NOMO-1 treated with dmso at 0.1 percent for 144 hours (cell line): ENCODE data around the gene SLC4A1.
A peak's percentile ranks its signal among the peaks of the same experiment; 100 is the strongest.

Source experiments
- DNase-seq: peaks from one replicate; lab custom pipeline; 2025; ENCODE audit not compliant: unreplicated experiment; lab: John Stamatoyannopoulos, UW

Gene SLC4A1

GRCh38 chr17:44267818-44268490 lies at the start of gene SLC4A1:
SLC4A1 (minus strand) TSS chr17:44268135; CDS start chr17:44262866, 5,269 bp downstream.
- DNase-seq: no peak

GRCh38 chr17:44317545-44317944 lies 49.6 kb upstream of the SLC4A1 start:
- DNase-seq: no peak

- DNase-seq: no peak
These were observed 48.1 kb upstream of the SLC4A1 start for GRCh38 chr17:44315760-44316731.

GRCh38 chr17:44314869-44315661 lies 47.1 kb upstream of the SLC4A1 start:
- no peak for DNase-seq

GRCh38 chr17:44314524-44314868 lies 46.6 kb upstream of the SLC4A1 start:
- no peak for DNase-seq

GRCh38 chr17:44314031-44314430 lies 46.1 kb upstream of the SLC4A1 start:
- DNase-seq: no peak

- no peak for DNase-seq
These were observed 44.6 kb upstream of the SLC4A1 start for GRCh38 chr17:44312396-44313104.

GRCh38 chr17:44311562-44312181 lies 43.7 kb upstream of the SLC4A1 start:
- DNase-seq: no peak

GRCh38 chr17:44310609-44311376 lies 42.9 kb upstream of the SLC4A1 start:
- DNase-seq: no peak

GRCh38 chr17:44310188-44310587 lies 42.3 kb upstream of the SLC4A1 start:
- no peak for DNase-seq

GRCh38 chr17:44309472-44309871 lies 41.5 kb upstream of the SLC4A1 start:
- no peak for DNase-seq

GRCh38 chr17:44308865-44309264 lies 40.9 kb upstream of the SLC4A1 start:
- DNase-seq: no peak

- peak; percentile 49 for DNase-seq
These were observed 40.4 kb upstream of the SLC4A1 start, which contains the start of gene RUNDC3A for GRCh38 chr17:44308320-44308818. RUNDC3A (plus strand) TSS chr17:44308601; CDS start chr17:44308833, 232 bp downstream.

GRCh38 chr17:44307387-44308186 lies 39.7 kb upstream of the SLC4A1 start:
- no peak for DNase-seq

- DNase-seq: no peak
These were observed 36.7 kb upstream of the SLC4A1 start for GRCh38 chr17:44304651-44305050.

- DNase-seq: no peak
These were observed 30.0 kb upstream of the SLC4A1 start for GRCh38 chr17:44297975-44298374.

- DNase-seq: no peak
These were observed 25.7 kb upstream of the SLC4A1 start for GRCh38 chr17:44293509-44294226.

GRCh38 chr17:44287651-44288050 lies 19.7 kb upstream of the SLC4A1 start:
- DNase-seq: no peak
